Stromal cell of bone marrow (primary cell): ENCODE results near the gene MSS51.
A peak's percentile ranks its signal among the peaks of the same experiment; 100 is the strongest.

ENCODE experiments used
- DNase-seq: peaks from one replicate; pipeline ENCODE4 v3.0.0-alpha.2; 2012; ENCODE audit warnings: low read depth

The MSS51 gene

GRCh38 chr10:73433538-73433867, at the start of gene MSS51:
TSS of gene MSS51 (minus strand) at chr10:73433561. CDS start at chr10:73428284, 5,277 bp downstream.
- DNase-seq: no peak

- no peak for DNase-seq
These were observed 46.8 kb upstream of the MSS51 start for GRCh38 chr10:73480158-73480557.

GRCh38 chr10:73478636-73479035, 45.3 kb upstream of the MSS51 start:
- no peak for DNase-seq

GRCh38 chr10:73471226-73471625, 37.9 kb upstream of the MSS51 start:
- no peak for DNase-seq

GRCh38 chr10:73469579-73469978, 36.2 kb upstream of the MSS51 start:
- DNase-seq: no peak

- DNase-seq: no peak
These were observed 33.8 kb upstream of the MSS51 start for GRCh38 chr10:73467206-73467605.

- no peak for DNase-seq
These were observed 32.8 kb upstream of the MSS51 start for GRCh38 chr10:73465978-73466726.

GRCh38 chr10:73460897-73461296, 27.5 kb upstream of the MSS51 start:
- DNase-seq: no peak

GRCh38 chr10:73459683-73460314, 26.4 kb upstream of the MSS51 start:
- no peak for DNase-seq

- DNase-seq: no peak
These were observed 23.0 kb upstream of the MSS51 start for GRCh38 chr10:73456187-73456890.

GRCh38 chr10:73449113-73449512, 15.8 kb upstream of the MSS51 start:
- DNase-seq: no peak

GRCh38 chr10:73448384-73448783, 15.0 kb upstream of the MSS51 start:
- DNase-seq: no peak

- DNase-seq: no peak
These were observed 13.6 kb upstream of the MSS51 start for GRCh38 chr10:73446926-73447325.

GRCh38 chr10:73444457-73444856, 11.1 kb upstream of the MSS51 start:
- no peak for DNase-seq

- peak; percentile 52 for DNase-seq
These were observed 6.4 kb upstream of the MSS51 start for GRCh38 chr10:73439605-73440312.

- no peak for DNase-seq
These were observed 5.7 kb upstream of the MSS51 start for GRCh38 chr10:73439055-73439454.

- no peak for DNase-seq
These were observed 469 bp downstream of the MSS51 start for GRCh38 chr10:73432646-73433537.

- no peak for DNase-seq
These were observed 7.0 kb downstream of the MSS51 start for GRCh38 chr10:73426318-73426717.

GRCh38 chr10:73424478-73424877, 8.9 kb downstream of the MSS51 start:
- no peak for DNase-seq

- no peak for DNase-seq
These were observed 10.1 kb downstream of the MSS51 start for GRCh38 chr10:73423309-73423708.

- DNase-seq: no peak
These were observed 16.8 kb downstream of the MSS51 start for GRCh38 chr10:73416571-73416970.
